SJCRH30 (cell line): ENCODE data around the gene CDC42EP5. TPM values are rescaled to one million over a fixed set of nuclear protein-coding genes. Genes with fewer than 3 reads are reported as not detected.

ENCODE experiments used
- DNase-seq, 2 experiments: peaks; one replicate each; pipeline ENCODE4 v3.0.0-alpha.2; 2015 to 2020
- H3K27ac ChIP-seq: fragments of 250-450 bp; sonication (Bioruptor Pico); 2 replicates; pipeline ENCODE4 v1.5.1; 2020; ENCODE audit warnings: mild to moderate bottlenecking, moderate library complexity
- H3K27me3 ChIP-seq: fragments of 250-450 bp; sonication (Bioruptor Pico); 2 replicates; pipeline ENCODE4 v1.5.1; 2020; ENCODE audit warnings: mild to moderate bottlenecking, moderate library complexity
- H3K36me3 ChIP-seq: fragments of 250-450 bp; sonication (Bioruptor Pico); 2 replicates; pipeline ENCODE4 v1.5.1; 2020; ENCODE audit warnings: mild to moderate bottlenecking, moderate library complexity
- H3K4me1 ChIP-seq: fragments of 250-450 bp; sonication (Bioruptor Pico); 2 replicates; pipeline ENCODE4 v1.5.1; 2020; ENCODE audit warnings: mild to moderate bottlenecking, moderate library complexity
- H3K4me3 ChIP-seq: fragments of 250-450 bp; sonication (Bioruptor Pico); 2 replicates; pipeline ENCODE4 v1.5.1; 2020; ENCODE audit warnings: mild to moderate bottlenecking, moderate library complexity
- H3K9me3 ChIP-seq: fragments of 250-450 bp; sonication (Bioruptor Pico); replicated peaks from 2 replicates; pipeline ENCODE4 v1.5.1; 2020; ENCODE audit warnings: mild to moderate bottlenecking, moderate library complexity
- total RNA-seq: library from RNA; depleted of rRNA; stranded (reverse); fragments of >200 nt; shearing (Covaris generic); gene quantifications from 2 replicates; pipeline ENCODE4 v1.2.3, GENCODE V29; 2014; rRNA removed

The CDC42EP5 gene
- total RNA-seq, 1 experiment from 2014 or later, result 1.2 TPM

DNA sequence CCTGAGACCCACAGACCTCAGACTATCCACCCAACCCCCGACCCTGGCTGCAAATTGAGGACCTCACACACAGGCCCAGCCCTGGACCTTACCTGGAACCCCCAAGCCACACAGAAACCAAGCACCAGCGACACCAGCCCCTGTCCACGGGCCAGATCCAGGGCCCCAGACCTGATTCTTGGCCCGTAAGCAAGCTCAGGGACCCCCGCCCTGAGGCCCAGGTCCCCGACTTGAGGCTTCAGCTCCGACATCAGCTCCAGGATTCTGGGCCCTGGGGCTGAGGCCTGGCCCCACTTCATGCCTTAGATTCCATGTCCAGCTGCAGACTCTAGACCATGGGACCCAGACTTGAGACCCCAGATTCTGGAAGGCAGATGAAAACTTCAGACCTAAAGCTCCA lies 51.6 kb downstream of the CDC42EP5 start:
- Histone ChIP-seq H3K27me3 (peaks cover 28% of the 10 kb centered on the region), H3K9me3 (no peaks in the 10 kb centered on the region), H3K27ac (no peak overlapping the region), H3K36me3 (no peaks in the 10 kb centered on the region), H3K4me3 (no peak overlapping the region), H3K4me1 (no peaks in the 10 kb centered on the region)
- DNase-seq, result no peak

DNA sequence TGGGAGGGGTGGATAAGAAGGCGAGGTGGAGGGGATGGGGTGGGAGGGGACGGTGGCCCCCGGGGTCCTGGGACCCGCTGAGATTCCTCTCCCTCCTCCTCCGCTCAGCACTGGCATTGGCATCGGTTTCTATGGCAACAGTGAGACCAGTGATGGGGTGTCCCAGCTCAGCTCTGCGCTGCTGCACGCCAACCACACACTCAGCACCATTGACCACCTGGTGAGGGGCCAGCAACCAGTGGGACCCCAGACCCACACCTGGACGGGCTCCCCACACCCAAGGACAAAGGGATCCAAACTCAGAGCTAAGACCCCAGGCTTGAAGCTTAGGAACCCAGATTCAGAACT lies 52.0 kb downstream of the CDC42EP5 start:
- H3K36me3 ChIP-seq, result no peaks in the 10 kb centered on the region
- no peaks in the 10 kb centered on the region for H3K9me3 ChIP-seq
- H3K4me1 ChIP-seq, result no peaks in the 10 kb centered on the region
- DNase-seq, result no peak
- H3K27me3 ChIP-seq, result peaks cover 28% of the 10 kb centered on the region
- H3K27ac ChIP-seq, result no peak overlapping the region
- no peak overlapping the region for H3K4me3 ChIP-seq

DNA sequence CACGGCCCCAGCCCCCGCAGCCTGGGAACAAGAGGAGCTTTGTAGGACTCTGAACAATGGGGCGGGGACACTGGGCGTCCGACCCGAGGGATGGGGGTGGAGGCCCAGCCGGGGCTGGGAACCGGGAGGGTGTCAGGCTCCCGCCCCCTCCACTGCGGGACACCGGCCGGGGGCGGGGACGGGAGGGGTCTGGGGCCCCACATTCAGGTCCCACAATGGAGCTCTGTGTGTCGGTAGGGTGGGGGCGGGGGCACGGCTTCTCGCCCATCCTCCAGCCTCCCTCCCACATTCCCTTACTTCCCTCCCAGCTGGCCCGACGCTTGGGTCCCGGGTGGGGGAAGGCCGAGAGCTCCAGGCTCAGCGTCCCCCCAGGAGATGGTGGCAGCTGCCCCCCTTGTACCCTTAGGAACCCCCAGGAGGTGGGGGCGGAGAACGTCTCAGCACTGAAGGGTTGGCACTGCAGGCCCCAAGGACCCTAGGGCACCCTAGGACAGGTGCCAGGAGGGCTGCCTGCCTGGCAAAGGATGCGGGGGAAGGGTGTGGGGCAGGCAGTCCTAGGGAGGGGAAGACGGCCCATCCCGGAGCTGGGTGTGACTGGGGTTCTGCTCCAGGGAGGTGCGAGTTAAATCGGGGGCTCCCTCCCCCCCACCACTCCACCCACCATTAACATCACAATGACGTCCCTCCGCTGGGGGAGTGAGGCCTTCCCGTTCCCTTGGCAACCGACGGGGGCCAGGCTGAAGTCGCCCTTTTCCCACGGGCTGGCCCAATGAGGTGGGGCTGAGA lies 52.5 kb downstream of the CDC42EP5 start:
- Histone ChIP-seq H3K36me3 (no peaks in the 10 kb centered on the region), H3K27me3 (peaks cover 28% of the 10 kb centered on the region)

DNA sequence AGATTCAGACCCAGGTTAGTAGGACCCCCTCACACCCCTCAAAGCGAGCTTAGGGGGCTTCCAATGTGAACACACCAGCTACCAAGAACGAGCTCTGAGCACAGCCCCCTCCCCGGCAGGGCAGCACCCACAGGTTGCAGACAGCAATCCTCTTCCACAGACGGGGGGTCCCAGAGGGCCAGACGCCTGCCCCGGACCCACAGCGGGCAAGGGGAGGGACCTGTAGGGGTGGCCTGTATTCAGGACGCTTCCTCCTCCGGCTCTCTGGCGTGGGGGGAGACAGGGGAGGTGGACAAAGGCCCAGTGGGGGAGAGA lies 53.1 kb downstream of the CDC42EP5 start:
- Histone ChIP-seq H3K4me3 (no peak overlapping the region), H3K27me3 (peaks cover 28% of the 10 kb centered on the region), H3K4me1 (no peaks in the 10 kb centered on the region), H3K36me3 (no peaks in the 10 kb centered on the region), H3K9me3 (no peaks in the 10 kb centered on the region), H3K27ac (no peak overlapping the region)
- no peak for DNase-seq

More for the DNA sequence above, 52.5 kb downstream of the CDC42EP5 start:
- Histone ChIP-seq H3K27ac (no peak overlapping the region), H3K4me3 (no peak overlapping the region), H3K4me1 (no peaks in the 10 kb centered on the region), H3K9me3 (no peaks in the 10 kb centered on the region)
- peak in 1 of 2 experiments; percentile 57 for DNase-seq

DNA sequence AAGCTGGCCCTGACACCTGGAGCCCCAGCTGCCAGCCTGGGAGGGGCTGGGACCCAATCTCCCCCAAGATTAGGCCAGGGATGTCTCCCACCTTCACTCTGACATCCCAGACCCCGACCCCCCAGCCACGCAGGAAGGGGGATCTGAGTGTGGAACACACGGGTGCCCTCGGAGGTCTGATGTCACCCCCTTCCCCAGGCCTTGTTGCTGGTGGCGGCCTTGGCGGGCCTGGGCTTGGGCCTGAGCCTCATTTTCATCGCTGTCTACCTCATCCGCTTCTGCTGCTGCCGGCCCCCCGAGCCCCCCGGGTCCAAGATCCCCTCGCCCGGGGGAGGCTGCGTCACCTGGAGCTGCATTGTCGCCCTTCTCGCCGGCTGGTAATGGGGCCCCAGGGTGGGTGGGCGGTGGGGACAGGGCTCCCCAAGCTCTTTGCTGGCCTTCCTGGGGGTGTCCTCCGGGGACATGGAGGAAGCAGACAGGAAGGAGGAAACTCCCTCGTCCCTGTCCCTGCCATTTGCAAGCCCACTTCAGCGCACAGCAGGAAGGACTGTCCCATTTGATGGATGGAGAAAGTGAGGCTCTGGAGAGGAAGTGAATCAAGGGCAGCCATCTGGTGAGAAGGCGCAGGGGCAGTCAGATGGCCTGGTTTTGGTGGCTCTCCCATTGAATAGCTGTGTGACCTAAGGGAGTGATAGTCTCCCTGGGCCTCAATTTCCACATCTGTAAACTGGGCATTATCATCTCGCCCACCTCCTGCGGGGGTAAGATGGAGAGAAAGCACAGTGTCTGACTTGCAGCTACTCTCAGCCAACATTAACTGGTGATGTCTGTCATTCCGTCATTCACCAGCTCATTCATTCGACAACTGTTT lies 53.9 kb downstream of the CDC42EP5 start:
- H3K36me3 ChIP-seq, result no peaks in the 10 kb centered on the region
- no peak for DNase-seq
- no peaks in the 10 kb centered on the region for H3K9me3 ChIP-seq
- H3K4me1 ChIP-seq, result no peaks in the 10 kb centered on the region
- H3K27me3 ChIP-seq, result peaks cover 28% of the 10 kb centered on the region
- no peak overlapping the region for H3K27ac ChIP-seq
- H3K4me3 ChIP-seq, result no peak overlapping the region

DNA sequence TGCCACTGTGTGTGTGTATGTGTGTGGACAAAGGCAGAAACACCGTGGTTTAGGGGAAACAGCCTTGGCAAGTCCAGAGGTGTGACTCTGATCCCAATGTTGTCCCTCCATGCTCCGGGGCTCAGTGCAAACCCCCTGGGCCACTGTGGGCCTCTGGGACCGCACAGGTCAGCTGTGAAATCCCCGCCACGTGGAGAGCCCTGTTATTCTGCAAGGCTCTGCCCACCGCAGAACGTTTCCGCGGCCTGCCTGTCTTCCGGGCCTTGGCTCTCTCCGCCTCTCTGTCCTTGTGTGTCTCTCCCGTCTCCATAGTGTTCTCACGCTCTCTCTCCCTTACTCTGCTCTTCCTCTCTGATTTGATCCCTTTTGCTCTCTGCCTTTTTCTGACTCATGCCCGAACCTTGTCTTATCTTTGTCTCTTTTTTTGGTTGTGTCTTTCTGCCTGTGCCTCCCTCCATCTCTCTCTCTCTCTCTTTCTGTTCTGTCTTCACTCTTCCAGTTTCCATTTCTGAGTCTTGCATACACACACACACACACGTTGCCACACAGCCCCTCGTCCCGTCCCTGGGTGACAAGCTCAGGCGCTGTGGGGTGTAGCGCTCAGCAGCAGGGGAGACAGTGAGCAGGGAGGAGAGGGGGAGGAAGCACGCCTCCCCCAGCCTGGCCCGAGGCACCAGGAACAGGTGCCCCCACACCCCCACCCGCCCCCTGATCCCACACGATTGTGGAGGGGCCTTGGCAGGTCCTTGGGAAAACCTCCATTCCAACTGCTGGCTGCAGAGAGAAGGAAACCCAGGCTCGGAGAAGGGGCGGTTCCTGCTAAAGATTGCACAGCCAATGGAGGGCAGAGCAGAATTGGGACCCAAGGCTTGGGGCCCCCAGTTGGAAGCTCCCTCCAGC lies 54.8 kb downstream of the CDC42EP5 start:
- DNase-seq, result peak in 1 of 2 experiments; percentile 36
- H3K36me3 ChIP-seq, result no peaks in the 10 kb centered on the region

DNA sequence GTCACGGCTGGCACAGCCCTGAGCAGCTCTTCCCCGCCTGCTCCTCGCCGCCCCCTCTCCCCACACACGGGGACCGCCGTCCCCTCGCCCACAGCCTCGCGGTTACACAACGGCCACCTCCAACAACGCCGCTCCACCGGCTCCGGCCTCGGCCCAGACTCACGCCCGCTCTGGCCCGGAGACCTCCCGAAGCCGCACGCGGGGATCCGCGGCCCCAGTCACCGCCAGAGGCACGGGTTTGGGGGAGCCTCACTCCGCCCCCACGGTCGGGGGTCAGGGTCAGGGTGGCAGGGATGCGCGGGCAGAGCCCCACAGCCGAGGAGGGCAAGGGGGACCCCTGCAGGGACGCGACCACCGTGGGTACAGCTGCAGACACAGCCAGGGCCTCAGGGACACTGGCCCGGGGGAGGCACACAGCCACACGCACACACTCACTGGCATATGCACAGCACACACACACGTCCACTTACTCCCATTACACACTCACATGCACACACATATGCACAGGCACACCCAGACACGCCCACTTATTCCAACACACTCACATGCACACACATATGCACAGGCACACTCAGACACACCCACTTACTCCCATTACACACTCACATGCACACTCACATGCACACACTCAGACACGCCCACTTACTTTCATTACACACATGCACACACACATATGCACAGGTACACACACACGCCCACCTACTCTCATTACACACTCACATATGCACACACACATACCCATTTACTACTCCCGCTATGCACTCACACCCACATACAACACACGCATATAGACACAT lies 56.2 kb downstream of the CDC42EP5 start:
- Histone ChIP-seq H3K9me3 (no peaks in the 10 kb centered on the region), H3K4me3 (no peak overlapping the region), H3K4me1 (no peaks in the 10 kb centered on the region), H3K27me3 (peaks cover 22% of the 10 kb centered on the region), H3K36me3 (no peaks in the 10 kb centered on the region), H3K27ac (no peak overlapping the region)
- DNase-seq, result no peak

More for the DNA sequence above, 54.8 kb downstream of the CDC42EP5 start:
- H3K9me3 ChIP-seq, result no peaks in the 10 kb centered on the region
- peaks cover 28% of the 10 kb centered on the region for H3K27me3 ChIP-seq
- no peak overlapping the region for H3K4me3 ChIP-seq
- H3K4me1 ChIP-seq, result no peaks in the 10 kb centered on the region
- H3K27ac ChIP-seq, result no peak overlapping the region

DNA sequence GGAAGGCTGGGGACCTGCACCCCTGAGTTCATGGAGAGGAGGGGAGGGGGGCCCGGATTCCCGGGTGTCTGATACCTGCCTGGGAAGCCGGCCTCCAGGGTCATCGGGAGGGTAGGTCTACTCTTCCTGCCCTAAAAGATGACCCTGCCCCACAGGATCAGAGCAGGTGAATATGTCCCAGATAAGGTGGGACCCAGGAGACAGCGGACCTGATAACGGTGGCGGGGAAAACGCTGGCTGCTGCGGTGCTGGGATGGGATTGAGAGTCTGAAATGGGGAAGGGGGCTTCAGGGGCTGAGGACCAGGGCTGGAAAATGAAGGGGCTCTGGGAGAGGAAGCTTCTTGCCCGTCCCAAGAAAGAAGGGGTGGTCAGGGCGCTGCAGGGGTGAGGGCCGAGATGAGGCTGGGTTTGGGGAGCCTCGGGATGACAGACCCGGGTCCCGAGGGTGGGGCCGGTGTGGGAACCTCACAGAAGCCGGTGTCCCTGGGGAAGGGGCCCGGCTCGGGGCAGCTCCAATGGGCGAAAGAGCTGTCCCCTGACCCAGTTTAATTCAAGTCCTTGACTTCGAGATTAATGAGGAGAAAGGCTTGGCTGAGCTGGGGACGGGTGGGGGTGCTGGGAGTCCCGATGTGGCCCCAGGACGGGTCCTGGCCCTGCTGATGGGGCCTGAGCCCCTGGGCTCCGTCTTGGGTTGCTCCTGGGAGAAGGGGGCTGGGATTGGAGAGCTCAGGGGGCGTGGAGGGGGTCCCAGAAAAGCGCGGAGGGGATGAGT lies 57.0 kb downstream of the CDC42EP5 start:
- peaks cover 14% of the 10 kb centered on the region for H3K27me3 ChIP-seq

DNA sequence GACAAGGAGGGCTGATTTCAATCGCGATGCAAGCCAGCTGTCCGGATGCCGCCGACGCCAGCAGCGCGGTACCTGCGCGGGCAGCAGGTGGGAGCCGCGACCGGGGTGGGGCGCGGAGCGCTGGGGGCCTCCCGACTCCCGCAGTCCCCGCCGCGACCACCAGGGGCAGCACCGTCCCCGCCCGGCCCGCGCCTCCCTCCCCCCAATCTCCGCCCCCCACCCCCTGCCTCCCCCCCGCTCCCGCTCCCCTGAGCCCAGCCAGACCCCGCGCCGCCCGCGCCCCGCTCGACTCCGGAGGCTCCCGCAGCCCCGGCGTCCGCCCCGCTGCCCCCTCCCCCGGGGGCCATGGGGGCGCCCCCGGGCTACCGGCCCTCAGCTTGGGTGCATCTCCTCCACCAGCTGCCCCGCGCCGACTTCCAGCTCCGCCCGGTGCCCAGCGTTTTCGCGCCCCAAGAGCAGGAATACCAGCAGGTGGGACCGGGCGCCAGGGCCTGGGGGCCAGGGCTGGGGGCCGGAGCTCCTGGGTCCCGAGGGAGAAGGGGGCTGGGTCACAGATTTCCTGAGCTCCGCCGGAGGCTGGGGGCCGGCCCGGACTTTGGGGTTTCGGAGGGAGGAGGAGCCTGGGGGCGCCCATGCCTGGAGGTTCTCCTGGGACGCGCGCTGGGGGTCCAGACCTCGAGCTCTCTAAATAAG lies 57.7 kb downstream of the CDC42EP5 start, which contains the start of gene TTYH1:
TSS of gene TTYH1 (plus strand) at position 257 of the 693 bp plus-strand sequence. CDS start at position 346, 89 bp downstream.
- Histone ChIP-seq H3K4me3 (no peak within 1 kb of the TSS), H3K4me1 (no peaks in the 10 kb centered on the region), H3K36me3 (no peaks in the 10 kb centered on the region), H3K27me3 (peaks cover 10% of the 10 kb centered on the region), H3K27ac (no peak within 1 kb of the TSS), H3K9me3 (no peaks in the 10 kb centered on the region)
- no peak for DNase-seq

More for the DNA sequence above, 57.0 kb downstream of the CDC42EP5 start:
- DNase-seq, result no peak
- no peaks in the 10 kb centered on the region for H3K36me3 ChIP-seq
- no peak overlapping the region for H3K4me3 ChIP-seq
- H3K4me1 ChIP-seq, result no peaks in the 10 kb centered on the region
- no peaks in the 10 kb centered on the region for H3K9me3 ChIP-seq
- H3K27ac ChIP-seq, result no peak overlapping the region

Other genes starting within 250 kb of the CDC42EP5 start
- not detected in 2 replicates for gene LILRA6, start 230.5 kb downstream of the CDC42EP5 start, total RNA-seq
- gene LILRB5, start 216.0 kb downstream of the CDC42EP5 start, total RNA-seq, result 0.02 TPM in 1 of 2 replicates, not detected in the other
- not detected in 2 replicates for gene LILRB2, start 192.2 kb downstream of the CDC42EP5 start, total RNA-seq
- not detected in 2 replicates for gene LILRA5, start 160.1 kb downstream of the CDC42EP5 start, total RNA-seq
- not detected in 2 replicates for gene LILRA4, start 134.1 kb downstream of the CDC42EP5 start, total RNA-seq
- gene LAIR1, start 108.4 kb downstream of the CDC42EP5 start, total RNA-seq, result not detected in 2 replicates
- not detected in 2 replicates for gene TTYH1, start 57.8 kb downstream of the CDC42EP5 start, total RNA-seq
- 18.9 and 25.6 TPM in 2 replicates for gene LENG8, start 24.1 kb downstream of the CDC42EP5 start, total RNA-seq
- 0.38 and 0.40 TPM in 2 replicates for gene LENG9, start 9.5 kb downstream of the CDC42EP5 start, total RNA-seq
- not detected in 2 replicates for gene LAIR2, start 29.5 kb upstream of the CDC42EP5 start, total RNA-seq
- not detected in 2 replicates for gene LILRA2, start 100.5 kb upstream of the CDC42EP5 start, total RNA-seq
- gene LILRA1, start 120.3 kb upstream of the CDC42EP5 start, total RNA-seq, result not detected in 2 replicates
- gene LILRB1, start 157.2 kb upstream of the CDC42EP5 start, total RNA-seq, result not detected in 2 replicates
- not detected in 2 replicates for gene LILRB4, start 189.7 kb upstream of the CDC42EP5 start, total RNA-seq